Activated CD8-positive, alpha-beta memory T cell treated with anti-CD3 and anti-CD28 coated beads, Interleukin-2, amount 50 U/mL, for 4 hours (primary cell): ENCODE results near the gene OPHN1.

ENCODE experiments used
- DNase-seq: peaks from one replicate; pipeline ENCODE4 v3.0.0-alpha.2; 2020

OPHN1 gene

DNA sequence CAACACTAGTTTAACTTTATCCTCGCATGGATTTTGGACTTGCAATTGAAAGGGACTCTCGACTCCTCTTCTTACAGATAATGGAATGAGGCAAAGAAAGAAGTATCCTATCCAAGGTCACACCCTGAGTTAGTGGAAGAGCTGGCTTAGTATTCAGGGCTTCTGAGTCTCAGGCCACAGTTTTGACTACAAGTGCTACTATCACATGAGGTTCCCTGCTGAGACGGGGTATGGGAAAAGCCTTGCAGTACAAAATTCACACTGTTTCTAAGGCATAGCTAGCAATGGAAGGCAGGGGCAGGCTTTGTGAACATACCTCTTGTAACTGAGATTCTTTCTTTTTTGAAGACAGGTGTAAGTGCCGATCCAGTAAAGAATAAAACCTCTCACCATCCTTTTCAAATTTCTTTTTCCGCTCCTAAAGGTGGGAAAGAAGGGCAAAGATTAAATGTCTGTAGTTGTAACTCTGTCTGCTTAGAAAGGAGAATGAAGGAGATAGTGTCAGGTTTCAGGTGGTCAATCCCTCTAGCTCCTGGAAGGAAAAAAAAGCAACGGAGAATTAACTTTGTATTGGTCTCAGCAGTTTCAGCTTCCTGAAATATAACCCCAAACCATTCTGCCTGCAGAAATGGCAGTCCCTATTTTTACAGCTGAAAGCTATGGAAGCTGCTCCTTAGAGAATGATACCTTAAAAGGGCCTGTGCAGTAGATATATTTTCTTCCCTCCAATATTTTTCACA is 199.0 kb downstream of the OPHN1 start:
- no peak for DNase-seq

DNA sequence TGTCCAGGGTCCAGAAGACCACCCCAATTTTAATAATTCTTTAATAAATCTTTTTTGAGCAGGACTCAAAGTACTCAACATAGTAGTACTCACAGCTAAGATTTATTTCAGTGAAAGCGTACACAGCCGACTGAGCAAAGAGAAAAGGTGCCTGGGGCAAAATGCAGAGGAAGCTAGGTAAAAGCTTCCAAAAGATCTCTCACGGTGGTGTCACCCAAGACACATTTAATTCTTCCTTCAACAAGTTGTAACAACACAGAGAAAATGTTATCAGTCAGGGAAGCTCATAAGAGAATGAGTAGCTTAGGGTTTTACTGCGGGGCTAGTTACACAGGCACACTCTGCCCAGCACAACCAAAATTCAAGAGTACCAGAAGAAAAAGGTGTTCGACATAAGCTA is 201.1 kb downstream of the OPHN1 start:
- no peak for DNase-seq

DNA sequence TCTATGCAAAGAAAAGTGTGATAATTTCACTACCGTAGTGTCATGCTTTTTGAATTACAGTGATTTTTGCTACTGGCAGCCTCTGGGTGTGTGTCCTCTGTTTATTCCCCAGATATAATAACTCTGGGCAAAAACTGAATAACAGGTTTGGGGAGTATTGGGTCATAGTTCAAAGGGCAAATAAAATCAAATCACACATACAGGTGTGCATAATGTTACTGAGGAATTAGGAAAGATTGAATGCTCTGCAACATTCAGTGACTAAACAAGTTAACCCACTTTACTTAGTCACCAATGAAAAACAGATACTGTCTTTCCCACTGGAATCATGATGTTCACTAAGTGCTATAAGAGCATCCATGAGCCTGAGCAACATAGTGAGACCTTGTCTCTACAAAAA is 224.3 kb downstream of the OPHN1 start:
- no peak for DNase-seq

DNA sequence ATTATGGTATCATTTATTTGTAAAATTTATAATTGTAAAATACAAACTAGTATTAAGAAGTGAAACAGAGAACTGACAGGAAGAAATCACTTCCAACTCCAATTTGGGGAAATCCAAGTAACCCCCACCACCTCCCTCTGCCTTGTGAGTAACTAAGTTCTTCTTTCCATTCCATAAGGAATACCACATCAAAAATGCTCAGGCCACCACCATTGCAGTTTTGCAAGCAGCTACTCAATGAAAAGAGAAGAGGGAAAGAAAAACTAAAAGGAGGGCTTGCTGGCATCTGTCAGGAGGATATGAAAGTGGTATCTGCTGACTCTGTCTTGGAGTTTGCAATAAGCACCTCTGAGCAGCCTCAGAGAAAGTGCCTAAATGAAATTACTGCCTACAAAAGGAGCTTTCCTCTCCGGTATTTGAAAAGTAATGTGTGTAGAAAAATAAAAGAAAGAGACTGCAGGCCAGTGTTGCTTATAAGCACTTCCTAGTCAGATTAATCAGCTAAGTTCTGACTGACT is 228.7 kb downstream of the OPHN1 start:
- DNase-seq, result no peak

DNA sequence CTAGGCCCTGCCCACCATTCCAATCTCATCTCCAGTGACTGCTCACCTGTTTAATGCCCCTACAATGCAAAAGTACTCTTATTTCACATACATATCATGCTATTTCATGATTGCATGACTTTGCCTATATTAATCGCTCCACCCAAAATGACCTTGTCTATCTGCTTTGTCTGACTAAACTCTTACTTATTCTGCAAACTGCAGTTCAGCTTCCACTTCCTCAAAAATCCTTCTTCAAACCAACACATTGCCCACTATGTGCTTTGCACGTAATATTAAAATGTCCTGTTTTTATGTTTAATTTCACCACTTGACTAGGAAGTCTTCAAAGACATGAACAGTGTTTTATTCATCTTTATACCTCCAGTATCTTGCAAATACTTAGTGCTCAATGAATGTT is 229.6 kb downstream of the OPHN1 start:
- no peak for DNase-seq

DNA sequence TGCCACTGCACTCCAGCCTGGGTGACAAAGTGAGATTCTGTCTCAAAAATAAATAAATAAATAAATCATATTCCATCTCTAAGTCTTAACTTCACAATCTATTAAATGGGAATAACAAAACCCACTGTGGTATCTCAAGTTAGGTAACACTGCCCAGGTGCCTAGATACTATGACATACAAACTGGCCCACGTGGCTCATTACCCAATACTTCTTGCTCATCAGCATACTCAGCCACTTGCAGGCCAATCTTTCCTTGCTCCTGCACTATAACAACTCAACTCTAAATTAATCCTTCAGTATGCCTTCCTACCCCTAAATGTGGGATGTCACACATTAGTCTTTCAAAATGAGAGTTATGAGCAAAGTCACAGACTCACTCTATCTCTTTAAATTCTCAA is 230.1 kb downstream of the OPHN1 start:
- DNase-seq, result no peak

DNA sequence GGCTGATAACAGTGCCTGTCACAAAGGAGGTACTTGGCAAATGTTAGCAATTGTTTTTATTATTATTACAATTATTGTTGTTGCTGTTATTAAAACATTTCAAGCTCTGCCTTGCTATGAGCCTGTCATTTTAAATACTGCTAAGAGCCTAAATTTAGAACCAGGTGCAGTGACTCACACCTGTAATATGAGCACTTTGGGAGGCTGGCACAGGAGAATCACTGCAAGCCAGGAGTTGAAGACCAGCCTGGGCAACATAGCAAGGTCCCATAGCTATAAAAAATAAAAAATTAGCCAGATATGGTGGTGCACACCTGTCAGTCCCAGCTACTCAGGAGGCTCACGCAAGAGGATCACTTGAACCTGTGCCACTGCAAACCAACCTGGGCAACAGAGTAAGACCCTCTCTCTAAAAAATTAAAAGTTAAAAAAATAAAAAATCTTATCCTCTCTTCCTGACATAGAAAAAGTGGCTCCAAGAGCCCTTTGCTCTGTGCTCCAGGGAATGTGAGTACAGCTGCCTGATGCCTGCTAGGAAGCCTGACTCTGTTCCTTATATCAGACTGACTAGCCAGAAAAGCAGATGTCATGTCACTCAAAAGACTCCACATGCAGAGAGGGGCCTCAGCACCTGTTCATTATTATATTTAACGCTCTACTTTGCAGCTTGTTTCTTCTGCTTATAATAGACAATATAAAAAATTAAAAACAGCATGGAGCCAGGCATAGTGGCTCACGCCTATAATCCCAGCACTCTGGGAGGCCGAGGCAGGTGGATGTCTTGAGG is 234.0 kb downstream of the OPHN1 start:
- DNase-seq, result no peak

DNA sequence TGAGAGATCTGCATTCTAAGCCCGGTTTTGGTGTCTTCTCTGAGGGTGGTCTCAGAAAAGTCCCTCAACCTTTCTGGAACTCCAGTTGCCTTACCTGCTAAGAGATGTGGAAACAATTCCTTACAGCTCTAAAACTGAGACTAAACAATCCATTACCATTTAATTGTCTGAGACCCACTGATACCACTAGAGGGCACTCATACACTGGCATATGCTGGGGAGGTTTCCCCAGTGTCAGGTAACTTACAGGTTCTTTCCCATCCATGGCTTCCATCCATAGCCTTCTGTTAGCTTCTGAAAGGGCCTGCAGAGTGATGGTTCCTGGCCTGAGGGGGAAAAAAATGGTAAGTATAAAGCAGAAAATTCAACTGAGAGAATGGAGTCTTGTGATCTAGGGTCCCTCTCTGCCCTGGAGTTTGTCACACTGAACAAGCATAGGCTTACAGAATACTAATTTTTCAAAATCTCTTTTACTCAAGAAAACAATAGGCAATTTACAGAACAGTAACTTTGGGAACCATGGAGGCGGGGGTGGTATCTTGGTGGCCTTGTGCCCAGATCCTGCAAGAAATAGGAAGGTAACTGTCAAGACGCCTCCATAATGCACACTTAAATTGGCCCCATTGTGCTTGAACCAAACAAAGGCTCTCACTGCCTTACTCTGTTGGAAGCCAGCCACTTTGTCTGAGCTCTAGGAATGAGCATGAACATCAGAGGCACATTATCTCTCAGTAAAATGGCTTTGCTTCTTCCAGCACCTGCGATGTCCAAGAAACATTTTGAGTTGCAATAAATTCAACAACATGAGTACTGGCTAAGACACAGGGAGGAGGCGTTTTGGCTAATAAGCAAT is 236.1 kb downstream of the OPHN1 start:
- DNase-seq, result no peak

DNA sequence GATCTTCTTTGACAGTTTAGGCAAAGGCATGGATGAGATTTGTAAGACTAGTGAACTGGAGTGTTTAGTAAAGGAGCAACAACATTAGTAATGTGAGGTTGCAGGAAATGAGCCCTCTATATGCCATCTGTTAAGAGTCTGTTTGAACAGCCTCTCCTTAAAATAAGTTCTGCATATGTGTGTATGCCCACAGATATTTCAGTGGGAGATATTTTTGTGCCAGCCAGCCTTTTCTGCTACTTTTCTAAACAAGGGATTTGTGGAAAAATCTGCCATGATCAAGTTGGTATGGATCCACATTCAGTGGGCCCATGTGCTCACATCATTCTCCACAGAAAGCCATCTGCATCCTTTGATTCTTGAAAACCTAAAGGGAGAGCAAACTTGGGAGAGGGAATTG is 237.7 kb downstream of the OPHN1 start:
- DNase-seq, result no peak

DNA sequence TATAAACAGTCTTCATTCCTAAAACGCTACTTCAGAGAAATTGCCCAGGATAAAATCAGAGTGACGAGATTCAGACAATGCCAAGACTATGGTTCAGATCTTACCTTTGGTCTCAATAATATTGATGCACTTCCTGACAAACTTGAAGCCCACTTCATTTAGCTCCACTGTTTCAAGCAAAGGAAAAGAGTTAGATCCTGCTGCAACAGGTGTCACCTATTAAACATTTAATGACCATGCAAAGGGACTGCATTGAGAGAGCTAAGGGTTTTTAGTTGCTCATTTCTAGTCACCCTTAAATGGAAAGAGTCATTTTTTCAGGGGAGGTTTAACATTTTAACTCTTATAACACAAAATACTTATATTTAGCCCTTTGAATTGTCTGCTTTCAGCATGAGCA is 239.5 kb downstream of the OPHN1 start:
- DNase-seq, result no peak

DNA sequence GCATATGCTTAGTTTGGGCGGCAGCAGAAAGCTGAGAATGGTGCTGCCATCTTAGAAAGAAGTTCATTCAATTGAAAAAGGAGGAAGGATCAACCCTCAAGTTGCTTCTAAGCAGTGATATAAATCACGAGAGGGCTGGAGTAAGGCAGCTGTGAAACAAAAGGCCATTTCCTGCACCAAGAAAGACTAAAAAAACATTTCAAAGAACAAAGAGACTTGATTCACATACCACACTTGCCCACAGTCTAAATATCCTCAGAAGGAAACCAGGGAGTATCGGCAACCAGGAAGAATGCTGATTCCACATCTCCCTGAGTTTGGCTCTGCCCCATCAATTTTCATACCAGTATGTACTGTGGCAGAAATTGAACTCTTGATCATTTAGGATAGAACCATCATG is 240.1 kb downstream of the OPHN1 start:
- DNase-seq, result no peak

DNA sequence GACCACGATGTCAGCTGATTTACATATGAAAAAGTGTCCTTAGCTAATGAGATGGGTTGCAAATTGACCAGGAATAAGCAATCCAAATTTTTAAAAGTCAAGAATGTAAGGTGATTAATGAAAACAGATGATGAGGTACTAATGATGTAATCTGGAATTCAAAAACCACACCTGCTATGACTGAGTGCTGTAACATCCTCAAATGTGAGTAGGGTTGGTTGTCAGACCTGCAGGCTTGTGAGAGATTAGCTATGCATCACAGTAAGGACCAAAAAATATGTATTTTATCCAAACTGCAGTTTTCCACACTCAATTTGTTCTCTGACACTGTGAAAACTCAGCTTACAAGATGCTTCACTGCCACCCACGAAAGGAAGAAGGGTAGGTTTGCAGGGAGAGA is 242.5 kb downstream of the OPHN1 start:
- DNase-seq, result no peak

DNA sequence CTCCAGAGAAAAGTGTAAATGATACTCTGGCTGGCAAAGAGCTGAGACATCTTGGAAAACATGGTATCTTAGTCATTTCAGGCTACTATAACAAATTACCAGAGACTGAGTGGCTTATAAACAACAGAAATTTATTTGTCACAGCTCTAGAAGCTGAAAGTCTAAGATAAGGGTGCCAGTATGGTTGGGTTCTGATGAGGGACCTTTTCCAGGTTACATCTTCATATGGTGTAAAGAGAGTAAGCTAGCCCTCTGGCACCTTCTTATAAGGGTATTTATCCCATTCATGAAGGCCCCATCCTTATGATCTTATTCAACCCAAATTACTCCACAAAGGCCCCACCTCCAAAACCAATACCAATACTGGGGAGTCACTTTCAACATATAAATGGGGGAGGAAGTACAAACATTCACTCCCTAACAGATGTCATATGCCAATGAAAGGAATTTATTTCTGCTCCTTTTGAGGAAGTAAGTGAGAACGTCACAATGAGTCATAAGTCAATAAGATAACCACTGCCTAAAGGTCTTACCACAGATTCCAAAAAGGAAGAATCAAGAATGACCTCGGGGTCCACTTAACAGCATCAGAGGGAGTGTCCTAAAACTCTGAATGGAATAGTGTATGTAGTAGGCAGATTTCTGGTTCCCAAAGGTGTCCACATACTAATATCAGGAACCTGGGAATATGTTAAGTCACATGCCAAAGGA is 246.6 kb downstream of the OPHN1 start:
- DNase-seq, result no peak

DNA sequence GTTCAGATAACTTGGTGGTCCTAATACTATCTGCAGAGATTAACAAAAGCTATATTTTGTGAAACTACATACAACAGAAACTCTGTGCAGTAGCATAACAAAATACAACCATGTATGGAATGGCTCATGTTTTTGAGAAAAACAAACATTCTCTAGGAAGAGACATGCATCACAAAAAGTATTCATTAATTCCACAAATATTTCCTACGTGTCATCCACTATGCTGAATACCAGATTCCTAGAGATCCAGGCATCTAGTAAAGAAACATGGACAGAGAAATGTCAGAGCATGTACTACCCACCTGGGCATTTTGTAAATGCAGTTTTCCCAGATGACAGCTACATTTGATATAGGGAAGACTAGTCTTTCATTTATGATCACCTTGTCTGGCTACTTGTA is 248.1 kb downstream of the OPHN1 start:
- no peak for DNase-seq

DNA sequence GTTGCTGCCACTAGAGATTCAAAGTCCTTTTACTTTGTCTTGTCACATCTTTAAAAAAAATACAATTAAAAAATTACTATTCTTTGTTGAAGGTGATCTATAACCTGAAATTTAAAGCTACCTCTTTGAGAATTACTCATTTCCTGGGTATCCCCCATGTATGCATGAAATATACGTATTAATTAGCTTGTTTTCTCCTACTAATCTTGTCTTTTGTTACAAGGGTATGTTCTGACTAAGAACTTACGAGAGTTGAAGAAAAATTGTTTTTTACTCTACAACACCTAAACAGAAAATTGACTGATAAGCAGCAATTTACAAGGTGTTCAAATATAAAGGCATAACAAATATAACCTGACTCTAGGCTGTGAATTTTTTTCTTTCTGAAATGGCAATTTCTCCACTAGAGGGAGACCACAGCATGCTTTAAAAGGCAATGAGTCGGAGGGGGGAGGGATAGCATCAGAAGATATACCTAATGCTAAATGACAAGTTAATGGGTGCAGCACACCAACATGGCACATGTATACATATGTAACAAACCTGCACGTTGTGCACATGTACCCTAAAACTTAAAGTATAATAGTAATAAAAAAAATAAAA is 249.6 kb downstream of the OPHN1 start:
- no peak for DNase-seq

DNA sequence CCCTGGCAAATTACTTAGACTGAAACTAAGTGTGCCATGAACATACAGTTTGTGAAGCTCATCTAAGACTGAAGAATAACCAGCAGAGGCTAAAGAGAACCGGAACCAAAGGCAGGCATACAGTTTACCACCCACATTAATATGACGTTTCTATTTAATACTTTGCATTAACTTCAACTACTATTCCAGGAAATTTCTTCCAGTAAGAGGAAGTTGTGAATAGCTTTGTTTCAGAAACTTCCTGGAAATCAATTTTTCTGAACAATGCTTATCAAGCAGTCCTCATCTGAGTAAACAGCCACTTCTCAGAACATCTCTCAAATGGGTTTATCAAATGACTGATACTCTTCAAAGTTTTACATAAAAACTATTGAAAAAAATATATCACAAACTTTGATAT is 252.7 kb downstream of the OPHN1 start:
- DNase-seq, result no peak

DNA sequence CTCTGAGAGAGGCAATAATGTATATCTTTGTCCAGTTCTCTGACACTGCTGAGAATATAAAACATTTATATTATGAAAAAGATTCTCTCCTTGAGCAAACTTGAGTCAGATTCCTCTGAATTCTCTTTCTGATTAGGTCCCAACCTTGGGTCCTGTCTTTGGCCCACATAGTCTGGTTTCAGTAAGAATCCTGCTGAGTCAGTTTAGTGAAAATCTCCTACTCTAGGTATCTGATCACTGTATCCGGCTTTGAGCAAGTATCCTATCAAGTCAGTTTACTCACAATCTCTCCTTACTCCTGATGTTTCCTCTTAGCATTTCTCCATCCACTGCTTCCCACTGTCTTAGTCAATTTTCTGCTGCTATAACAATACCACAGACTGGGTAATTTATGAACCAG is 253.9 kb downstream of the OPHN1 start:
- DNase-seq, result no peak

DNA sequence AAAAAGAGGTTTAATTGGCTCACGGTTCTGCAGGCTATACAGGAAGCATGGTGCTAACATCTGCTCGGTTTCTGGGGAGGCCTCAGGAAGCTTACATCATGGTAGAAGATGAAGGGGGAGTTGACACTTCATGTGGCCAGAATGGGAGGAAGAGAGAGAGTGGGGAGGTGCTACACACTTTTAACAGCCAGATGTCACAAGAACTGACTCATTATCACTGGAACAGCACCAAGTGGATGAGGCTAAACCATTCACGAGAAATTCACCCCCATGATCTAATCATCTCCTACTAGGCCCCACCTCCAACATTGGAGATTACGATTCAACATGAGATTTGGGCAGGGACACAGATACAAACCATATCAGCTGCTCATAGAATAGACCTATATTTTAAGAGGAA is 255.8 kb downstream of the OPHN1 start:
- no peak for DNase-seq

DNA sequence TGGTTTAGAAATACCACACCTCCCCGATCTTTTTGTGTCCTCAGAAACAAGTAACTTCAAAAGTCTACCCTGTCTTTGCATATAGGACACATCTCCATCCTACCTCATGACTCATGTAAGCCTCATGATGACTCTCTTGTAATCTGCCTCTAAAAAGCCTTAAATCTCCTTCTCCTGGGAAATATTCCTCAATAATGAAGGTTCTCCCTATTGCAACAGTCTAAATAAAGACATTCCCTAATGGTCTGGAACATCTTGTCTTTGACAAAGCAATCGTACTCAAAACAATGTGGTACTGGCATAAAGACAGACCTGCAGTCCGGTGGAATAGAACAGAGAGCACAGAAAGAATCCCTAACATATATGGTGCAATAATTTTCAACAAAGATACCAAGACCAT is 257.7 kb downstream of the OPHN1 start:
- no peak for DNase-seq

DNA sequence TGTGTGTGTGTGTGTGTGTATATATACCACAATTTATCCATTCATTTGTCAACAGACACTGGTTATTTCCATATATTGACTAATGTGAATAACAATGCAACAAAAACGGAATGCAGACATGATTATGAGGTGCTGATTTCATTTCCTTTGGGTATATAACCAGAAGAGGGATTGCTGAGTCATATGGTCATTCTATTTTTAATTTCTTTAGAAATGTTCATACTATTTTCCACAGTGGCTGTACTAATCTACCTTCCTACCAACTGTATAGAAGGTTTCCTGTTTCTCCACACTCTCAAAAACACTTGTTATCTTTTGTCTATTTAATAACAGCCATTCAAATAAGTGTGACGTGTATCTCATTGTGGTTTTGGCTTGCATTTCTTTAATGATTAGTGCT is 269.9 kb downstream of the OPHN1 start:
- DNase-seq, result no peak

DNA sequence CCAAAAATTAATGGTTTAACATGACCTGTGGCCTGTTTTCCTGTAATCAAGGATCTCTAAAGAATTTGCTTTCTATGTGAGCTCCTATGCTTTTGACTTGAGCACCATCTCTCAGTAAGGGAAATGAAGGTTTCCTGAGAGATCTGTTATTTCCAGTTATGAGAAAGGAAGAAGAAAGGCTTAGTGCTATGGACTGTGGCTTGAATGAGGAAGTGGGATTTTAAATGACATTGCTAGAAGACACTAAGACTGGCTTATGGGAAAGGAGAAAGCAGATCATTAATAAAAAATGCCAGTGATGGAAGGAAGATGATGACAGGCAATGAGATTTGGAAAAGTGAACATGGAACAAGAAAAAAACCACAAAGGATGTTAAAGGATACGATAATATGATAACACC is 285.4 kb downstream of the OPHN1 start:
- no peak for DNase-seq

DNA sequence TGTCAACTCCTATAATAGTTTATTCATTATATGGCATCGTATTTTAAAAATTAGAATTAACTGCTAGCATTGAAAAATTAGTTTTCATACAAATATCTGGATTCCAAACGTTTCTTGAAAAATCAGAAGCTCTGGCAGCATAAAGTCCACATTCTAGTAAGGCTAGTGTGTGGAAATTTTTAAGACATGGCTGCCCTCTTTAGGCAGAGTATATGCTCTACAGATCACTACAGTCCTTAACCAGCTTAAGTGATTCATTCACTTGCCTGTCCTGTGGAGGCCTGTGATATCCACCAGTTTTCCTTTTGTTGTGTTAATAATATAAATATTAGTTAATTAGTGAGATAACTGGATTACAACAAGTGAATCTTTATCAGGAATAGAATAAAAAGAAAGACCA is 287.2 kb downstream of the OPHN1 start:
- no peak for DNase-seq
